ENCODE measurements around the gene SEC31A.

The SEC31A gene

GRCh38 chr4:82790060-82790660 is 100.8 kb downstream of the SEC31A start:
- DNase-seq (ENCODE audit: low spot score), result no peak

GRCh38 chr4:82789025-82789776 is 101.8 kb downstream of the SEC31A start:
- DNase-seq (ENCODE audit: low spot score), result no peak

GRCh38 chr4:82787342-82787741 is 103.6 kb downstream of the SEC31A start:
- peak; percentile 46 for DNase-seq (ENCODE audit: low spot score)

GRCh38 chr4:82786828-82787227 is 104.1 kb downstream of the SEC31A start:
- DNase-seq (ENCODE audit: low spot score), result no peak

- peak; percentile 83 for DNase-seq (ENCODE audit: low spot score)
These were observed 105.1 kb downstream of the SEC31A start for GRCh38 chr4:82785611-82786400.

- DNase-seq (ENCODE audit: low spot score), result peak; percentile 30
These were observed 106.0 kb downstream of the SEC31A start for GRCh38 chr4:82784681-82785610.

GRCh38 chr4:82782626-82783345 is 108.2 kb downstream of the SEC31A start:
- no peak for DNase-seq (ENCODE audit: low spot score)

- DNase-seq (ENCODE audit: low spot score), result peak; percentile 30
These were observed 110.2 kb downstream of the SEC31A start for GRCh38 chr4:82780752-82781231.

GRCh38 chr4:82780170-82780751 is 110.7 kb downstream of the SEC31A start:
- no peak for DNase-seq (ENCODE audit: low spot score)

GRCh38 chr4:82779032-82779431 is 111.9 kb downstream of the SEC31A start:
- no peak for DNase-seq (ENCODE audit: low spot score)

GRCh38 chr4:82777857-82778525 is 113.0 kb downstream of the SEC31A start:
- DNase-seq (ENCODE audit: low spot score), result no peak

GRCh38 chr4:82776925-82777542 is 113.9 kb downstream of the SEC31A start:
- peak; percentile 48 for DNase-seq (ENCODE audit: low spot score)

- no peak for DNase-seq (ENCODE audit: low spot score)
These were observed 115.7 kb downstream of the SEC31A start for GRCh38 chr4:82775243-82775642.

GRCh38 chr4:82774711-82775171 is 116.2 kb downstream of the SEC31A start:
- peak; percentile 59 for DNase-seq (ENCODE audit: low spot score)

- DNase-seq (ENCODE audit: low spot score), result no peak
These were observed 117.9 kb downstream of the SEC31A start for GRCh38 chr4:82773057-82773456.

GRCh38 chr4:82770607-82771006 is 120.3 kb downstream of the SEC31A start:
- DNase-seq (ENCODE audit: low spot score), result no peak
